HG02588 (cell line): ENCODE data around the gene PPP4C.
"Not testable (repeated sequence)": the region's sequence is repeated elsewhere in the genome, so short reads cannot be mapped to it uniquely, and the experiment has no call there.

Experiments used
- ATAC-seq: cut with Tn5 transposase; IDR thresholded peaks from one replicate; pipeline ENCODE4 v1.9.1; 2021; ENCODE audit warnings: mild to moderate bottlenecking, moderate library complexity; ENCODE audit not compliant: unreplicated experiment

Gene PPP4C

DNA sequence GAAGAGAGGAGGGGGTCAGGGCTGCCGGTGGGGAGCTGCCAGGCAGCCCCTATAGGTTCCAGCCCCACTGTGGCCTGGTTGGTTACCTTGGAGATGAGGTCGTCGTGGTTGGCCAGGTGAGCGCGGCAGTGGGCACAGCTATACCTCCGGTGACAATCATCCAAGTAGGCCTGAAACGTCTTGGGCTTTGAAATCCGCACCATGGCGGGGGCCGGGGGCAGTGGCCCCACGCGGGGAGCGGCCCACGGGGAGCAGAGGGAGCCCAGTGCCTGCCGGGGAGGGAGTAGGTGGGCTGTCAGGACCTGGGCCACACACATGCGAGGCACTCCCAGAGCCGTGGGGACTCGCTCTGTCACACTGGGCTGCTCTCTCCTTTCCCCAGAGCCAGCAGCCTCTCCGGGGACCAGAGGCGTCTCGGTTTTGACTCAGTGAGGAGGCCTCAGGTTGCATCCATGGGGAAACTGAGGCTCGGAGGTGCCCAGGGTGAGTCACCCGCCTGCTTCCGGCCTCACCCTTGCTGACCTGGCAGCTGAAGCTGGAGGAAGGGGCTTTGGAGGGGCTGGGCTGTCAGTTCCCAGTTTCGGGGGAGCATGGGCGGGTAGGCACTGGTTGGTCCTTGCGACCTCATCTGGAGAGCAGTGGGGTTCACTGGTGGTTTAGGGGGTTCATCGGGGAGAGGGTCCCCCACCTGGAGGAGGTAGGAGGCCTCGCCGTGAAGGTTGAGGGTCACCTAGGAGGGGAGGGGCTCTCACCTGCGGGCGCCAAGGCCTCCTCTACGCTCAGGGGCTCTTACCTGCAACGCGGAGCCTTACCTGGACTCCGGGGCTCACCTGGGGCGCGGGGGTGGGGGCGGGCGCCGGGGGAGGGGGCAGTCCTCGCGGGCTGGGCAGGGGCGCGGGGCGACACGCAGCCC is 19.6 kb downstream of the PPP4C start:
- no peak for ATAC-seq

DNA sequence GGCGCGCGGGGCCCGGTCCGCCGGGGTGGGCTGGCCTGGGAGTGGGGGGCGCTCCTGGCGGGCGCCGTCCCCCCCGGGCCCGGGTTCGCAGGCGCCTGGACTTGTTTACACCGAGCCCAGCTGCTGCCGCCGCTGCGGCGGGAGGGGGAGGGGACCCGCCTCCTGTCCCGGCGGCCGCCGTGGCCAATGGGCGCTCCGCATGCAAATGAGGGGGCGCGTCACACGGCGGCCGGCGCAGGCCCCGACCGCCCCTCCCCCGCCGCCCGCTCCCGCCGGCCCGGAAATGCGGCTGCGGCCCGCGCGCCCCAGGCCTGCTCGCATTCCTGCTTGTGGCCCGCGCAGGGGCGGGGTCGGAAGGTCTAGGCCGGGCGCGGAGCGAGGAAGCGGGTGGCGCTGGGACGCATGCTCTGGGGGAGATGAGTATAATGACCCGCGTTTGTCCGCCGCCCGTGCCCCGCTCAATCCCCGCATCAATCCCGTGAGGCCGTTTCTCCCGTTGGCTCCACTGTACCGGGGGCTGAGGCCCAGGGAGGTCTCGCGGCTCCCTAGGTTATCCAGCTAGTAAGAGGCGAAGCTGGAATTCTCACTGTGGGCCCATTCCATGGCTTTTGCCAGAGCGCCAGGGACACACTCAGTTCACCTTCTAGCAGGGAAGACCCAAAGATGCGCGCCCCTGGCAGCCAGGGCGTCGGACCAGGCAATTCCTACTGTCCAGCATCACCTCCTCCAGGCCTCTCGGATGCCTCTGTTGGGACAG is 20.5 kb downstream of the PPP4C start, which contains the start of gene YPEL3:
TSS of gene YPEL3 (minus strand) at position 109 of the 757 bp plus-strand sequence. CDS start 731 bp downstream, outside the sequence.
- peak; percentile 52 for ATAC-seq

- no peak for ATAC-seq
Observed at GRCh38 chr16:30096862-30097563, 21.2 kb downstream of the PPP4C start.

GRCh38 chr16:30104090-30104489 is 28.3 kb downstream of the PPP4C start:
- ATAC-seq: no peak

GRCh38 chr16:30104492-30104891 is 28.7 kb downstream of the PPP4C start:
- ATAC-seq: no peak

- no peak for ATAC-seq
Observed at GRCh38 chr16:30108059-30108850, 32.5 kb downstream of the PPP4C start.

DNA sequence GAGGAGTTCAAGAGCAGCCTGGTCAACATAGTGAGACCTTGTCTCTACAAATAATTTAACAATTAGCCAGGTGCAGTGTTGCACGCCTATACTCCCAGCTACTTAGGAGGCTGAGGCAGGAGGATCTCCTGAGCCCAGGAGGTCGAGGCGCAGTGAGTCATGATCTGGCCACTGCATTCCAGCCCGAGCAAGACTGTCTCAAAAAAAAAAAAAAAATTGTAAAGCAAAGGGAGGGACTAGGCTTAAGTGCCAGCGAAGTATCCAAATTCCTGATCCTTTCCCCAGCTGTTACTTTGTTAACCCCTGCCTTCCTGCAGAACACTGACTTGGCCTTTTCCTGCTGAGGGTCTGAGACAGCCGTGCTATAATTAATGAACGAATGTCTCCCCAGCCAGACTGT is 34.9 kb downstream of the PPP4C start:
- no peak for ATAC-seq

DNA sequence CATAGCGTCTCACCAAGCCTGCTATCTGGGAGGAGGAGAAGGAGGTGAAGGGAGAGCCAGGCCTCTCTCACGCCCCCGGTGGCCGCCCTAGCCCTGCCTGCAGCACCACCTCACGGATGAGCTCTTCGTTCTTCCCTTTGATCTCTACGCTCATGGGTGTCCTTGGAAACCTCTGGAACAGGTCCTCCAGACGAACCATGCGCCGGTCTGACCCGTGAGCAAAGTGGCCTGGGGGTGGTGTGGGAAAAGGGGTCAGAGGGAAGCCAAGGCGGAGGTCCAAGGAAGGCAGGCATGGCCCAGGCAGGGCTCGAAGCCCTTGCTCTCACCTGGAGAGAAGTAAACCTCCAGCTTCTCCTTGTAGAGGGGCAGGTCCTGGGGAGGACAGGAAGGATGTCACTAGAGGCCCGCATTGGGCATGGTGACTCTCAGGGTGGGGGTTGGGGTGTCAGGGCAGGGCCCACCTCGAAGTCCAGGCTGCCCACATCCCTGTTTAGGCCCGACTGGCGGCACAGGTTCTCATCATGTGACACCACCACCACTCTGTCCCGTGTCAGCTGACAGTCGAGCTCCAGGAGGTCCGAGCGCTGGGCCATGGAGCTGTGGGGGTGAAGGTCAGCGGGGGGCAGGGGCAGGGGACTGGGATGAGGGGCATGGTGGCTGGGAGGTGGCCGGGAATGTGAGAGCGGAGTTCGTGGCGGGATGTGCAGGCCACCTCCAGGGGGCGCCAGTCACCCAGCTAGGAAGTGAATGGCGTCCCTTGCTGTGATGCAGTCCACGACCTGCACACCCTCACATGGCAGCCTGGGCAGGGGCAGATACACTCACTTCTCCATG is 36.6 kb downstream of the PPP4C start:
- ATAC-seq: no peak

GRCh38 chr16:30113031-30113710 is 37.4 kb downstream of the PPP4C start, which contains the start of gene GDPD3:
Gene GDPD3 (minus strand): TSS chr16:30113537. CDS start chr16:30113478, 59 bp downstream.
- ATAC-seq: no peak

- ATAC-seq: no peak
Observed at GRCh38 chr16:30113711-30114333, 38.0 kb downstream of the PPP4C start.

- ATAC-seq: no peak
Observed at GRCh38 chr16:30114411-30114810, 38.6 kb downstream of the PPP4C start.

- ATAC-seq: not testable (repeated sequence)
Observed at GRCh38 chr16:30114833-30115232, 39.0 kb downstream of the PPP4C start.

DNA sequence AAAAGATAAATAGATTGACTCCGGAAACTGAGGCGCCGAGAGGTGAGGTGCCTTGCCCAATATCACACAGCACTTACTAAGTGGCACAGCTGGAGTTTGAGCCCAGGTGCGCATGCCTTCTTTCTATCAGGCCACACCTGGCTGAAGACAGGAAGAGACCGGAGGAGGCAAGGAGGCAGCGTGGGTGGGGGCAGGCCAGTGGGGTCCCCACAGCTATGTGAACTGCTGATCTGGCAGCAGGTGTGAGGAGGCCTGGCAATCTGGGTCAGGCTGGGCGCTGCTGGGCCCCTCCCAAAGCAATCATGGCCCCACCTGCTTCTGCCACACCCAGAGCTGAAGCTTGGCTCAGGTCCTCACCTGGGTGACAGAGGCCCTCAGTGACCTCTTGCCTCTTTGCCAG is 39.4 kb downstream of the PPP4C start:
- ATAC-seq: no peak

DNA sequence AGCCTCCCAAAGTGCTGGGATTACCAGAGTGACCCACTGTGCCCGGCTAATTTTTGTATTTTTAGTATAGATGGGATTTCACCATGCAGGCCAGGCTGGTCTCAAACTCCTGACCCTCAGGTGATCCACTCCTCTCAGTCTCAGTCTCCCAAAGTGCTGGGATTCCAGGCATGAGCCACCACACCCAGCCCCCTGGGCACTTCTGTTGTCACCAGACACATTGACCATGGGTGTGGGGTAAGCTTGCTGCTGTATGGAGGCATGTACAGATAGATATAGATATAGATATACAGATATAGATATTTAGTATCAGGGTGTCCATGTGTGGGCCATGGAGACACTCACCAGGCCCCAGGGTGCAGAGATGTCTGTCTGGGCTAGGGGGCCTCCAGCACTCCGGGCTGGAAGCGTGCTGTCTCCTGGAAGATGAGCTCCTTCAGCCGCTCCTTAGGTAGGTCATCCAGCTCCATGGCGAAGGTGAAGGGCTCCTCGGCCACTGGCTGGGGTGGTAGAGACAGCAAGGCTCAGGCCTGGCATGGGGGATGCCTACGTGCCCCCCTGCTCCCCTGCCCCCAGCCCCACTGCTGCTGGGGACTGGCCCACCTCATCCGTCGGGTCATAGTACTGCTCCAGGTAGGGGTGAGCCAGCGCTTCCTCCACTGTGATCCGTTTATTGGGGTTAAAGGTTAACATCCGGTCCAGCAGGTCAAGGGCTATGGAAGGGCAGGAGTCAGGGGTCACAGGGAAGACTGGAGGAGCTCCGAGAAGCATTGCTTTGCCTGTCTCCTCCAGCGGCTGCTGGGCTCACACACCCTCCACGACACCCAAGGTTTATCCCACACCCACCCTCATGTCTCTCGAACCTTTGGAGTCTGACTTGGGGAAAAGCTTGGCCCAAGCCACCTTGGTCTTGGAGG is 40.8 kb downstream of the PPP4C start:
- ATAC-seq: no peak

DNA sequence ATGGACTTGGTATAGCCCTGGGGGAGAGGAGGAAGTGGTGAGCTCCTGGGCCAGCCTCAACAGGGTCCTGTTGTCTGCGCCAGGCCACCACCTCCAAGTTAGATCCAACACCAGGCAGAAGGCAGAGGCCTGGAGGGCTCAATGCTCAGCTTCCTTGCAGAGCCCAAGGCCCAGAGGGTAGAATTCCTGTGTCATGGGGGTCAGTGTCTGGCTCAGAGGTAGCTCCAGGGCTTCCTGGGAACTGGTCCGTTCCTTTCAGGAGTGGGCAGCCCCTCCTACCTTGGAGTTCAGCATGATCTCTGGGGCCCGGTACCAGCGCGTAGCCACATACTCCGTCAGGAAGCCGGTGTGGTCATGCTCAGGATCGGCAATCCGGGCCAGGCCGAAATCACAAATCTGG is 42.0 kb downstream of the PPP4C start:
- no peak for ATAC-seq

DNA sequence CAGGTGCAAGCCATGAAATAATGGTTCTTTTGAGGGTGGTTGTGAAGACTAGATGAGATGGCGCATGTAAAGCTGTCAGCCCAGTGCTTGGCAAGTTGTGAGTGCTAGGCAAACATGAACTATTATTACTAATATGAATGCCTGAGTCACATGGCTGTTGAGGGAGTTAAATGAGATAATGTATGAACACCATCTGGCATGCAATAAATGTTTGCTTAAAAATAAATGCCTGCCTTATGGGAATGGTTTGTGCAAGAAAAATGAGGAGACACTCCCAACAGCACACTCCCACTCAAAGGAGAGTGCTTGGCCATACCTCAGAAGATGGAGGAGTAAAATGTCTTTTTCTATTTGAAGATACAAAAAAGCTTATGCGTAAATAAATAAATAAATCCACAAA is 43.6 kb downstream of the PPP4C start:
- ATAC-seq: no peak

GRCh38 chr16:30120340-30121105 is 44.7 kb downstream of the PPP4C start:
- ATAC-seq: no peak
